ENCODE data around the gene GNG11.
"Not testable (repeated sequence)": the region's sequence is repeated elsewhere in the genome, so short reads cannot be mapped to it uniquely, and the experiment has no call there.

The GNG11 gene

DNA sequence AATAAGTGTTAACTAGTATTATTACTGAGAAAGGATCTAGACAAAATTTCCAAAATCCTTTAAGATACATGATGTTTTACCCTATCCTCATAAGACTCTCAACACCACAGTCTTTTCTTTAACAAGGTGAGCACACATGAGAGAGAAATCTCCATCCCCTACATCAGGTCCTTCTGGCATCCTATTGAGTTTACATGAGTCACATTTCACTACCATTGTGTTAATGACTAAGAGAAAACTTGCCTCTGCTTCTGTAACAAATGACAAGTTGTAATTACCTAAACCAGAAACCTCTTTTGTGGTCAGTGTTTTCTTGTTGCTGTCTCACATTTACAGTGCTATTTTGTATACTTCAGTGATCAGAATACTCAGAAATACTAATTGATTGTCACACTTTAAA, 9.9 kb upstream of the GNG11 start:
- DNase-seq, result not testable (repeated sequence)

DNA sequence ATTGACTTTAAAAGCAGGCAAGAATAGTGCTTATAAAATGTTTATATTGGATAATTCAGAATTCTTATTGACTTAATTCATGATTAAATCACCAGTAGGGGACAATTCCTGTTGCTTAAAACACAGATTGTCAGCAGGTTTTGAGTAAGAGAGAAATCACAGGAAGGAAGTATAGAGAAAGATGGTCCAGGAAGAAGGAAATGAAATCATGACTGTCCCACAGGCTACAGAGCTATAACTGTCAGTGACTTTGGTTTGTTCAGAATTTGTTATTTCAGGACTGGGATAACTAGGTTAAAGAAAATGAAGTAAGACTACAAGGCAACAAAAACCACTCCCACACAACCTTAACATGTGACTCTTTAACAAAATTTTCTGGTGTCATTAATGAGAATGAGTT, 8.3 kb upstream of the GNG11 start:
- no peak for DNase-seq

DNA sequence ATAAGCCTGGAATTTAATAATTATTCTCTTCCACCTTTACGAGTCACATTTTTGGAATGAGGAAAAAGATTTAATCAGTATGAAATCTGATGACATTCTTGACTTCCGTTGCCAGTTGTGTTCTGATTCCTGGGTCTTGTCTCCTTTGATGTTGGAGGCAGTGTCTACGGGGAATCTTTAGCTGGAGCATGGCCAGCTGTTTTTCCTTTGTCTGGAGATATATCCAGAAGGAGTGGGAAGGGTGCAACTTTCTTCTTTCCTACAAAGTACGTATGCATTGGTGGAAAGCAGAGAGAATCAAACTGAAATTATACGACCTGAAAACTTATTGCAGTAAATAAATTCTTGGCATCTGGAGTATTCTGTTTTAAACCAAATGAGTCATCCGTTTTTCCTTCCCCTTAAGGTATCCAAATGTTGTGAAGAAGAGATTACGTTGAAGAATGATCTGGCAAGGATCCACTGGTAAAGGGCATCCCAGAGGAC, 6.9 kb upstream of the GNG11 start:
- no peak for DNase-seq

DNA sequence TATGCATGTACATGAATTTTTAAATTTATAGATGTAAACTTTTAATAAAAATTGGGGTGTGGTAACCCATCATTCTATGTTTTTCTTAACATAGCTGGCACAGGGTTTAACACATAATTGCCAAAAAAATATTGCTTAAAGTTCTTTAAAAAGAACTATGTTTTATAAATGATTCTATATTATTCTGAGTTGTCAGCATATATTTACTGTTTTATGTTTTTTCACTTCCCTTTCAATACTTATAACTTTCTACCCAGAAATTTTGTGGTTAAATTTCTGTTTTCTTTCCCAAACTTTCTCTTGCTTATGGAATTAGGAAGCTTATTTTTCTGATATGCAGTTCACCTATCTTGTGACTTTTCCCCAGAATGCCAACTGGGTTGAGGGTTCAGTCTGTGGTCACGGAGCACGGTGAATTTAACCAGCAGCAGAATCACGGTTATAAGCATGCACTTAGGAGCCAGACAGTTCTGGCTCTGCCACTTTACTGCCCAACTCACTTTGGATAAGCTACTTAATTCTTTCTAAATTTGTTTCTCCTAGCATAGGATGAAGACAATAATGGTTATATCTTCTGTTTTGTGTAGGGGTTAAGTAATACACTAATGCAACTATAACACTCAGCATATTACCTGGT, 6.2 kb upstream of the GNG11 start:
- not testable (repeated sequence) for DNase-seq

DNA sequence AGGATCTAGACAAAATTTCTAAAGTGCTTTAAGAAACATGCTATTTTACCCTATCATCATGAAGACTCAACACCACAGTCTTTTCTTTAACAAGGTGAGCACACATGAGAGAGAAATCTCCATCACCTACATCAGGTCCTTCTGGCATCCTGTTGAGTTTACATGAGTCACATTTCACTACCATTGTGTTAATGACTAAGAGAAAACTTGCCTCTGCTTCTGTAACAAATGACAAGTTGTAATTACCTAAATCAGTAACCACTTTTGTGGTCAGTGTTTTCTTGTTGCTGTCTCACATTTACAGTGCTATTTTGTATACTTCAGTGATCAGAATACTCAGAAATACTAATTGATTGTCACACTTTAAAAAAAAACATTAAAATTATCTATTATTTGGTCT, 5.6 kb upstream of the GNG11 start:
- not testable (repeated sequence) for DNase-seq

DNA sequence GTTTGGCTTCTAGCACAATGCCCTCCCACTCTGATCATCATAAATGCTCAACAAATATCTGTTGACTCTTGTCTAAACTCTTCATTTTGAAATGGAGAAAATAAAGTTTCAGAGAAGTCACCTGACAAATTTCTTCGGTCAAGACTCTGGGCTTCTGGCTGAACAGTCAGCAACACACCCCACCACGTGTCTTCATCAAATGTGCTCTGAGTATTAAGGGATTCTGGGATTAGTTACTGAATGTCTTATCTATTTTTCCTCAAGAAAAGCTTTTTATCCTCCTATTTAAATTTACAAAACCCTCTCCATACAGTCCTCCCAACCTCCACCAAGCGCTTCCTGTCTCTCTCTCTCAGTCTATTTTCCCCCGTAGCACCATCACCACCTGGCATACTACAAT, 5.2 kb upstream of the GNG11 start:
- not testable (repeated sequence) for DNase-seq

DNA sequence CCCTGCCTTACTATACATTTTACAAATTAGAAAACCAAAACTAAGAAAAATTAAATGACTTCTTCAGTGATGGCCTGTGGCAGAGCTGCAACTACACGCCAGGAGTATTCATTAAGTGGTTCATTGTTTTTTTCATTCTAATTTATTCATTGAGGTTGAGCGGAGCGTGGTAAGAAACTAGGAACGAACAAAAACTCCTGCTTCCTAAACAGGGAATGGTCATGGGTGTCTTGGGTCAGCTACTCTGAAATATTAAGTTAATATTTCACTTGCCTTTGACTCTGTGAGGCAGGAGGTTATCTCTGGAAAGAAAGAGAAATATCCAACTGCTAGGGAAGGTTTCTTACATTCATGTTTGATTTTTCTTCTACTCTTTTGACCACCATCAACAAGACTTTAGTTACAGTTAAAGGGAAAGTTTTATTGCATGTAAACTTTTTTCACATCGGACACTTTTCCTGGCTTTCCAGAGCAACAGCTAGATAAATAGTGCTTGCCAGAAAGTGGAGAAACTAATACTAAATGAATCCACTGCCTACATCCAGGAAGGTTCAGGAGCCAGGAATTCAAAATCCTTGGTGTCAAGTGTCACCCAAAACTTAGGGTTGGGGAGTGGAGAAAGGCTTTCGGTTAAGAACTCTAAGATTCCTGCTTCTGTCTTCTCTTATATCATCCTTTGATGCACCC, 896 bp upstream of the GNG11 start:
- DNase-seq, result no peak

DNA sequence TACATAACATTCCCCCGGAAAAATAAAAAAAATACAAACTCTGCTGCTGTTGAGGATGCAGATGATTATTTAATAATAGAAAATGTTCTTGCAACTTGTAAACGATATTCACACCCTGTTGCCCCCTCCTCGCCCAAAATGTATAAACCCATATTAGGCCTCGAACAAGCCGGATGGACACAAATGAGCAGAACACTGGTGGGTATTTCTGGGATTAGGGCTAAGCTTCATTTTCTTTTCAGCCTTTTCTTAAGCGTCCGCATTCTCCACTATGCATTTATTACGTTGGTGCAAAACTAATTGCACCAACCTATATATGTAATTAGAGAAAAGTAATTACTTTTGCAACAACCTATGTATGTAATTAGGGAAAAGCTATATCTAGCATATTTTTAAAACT, 349 bp upstream of the GNG11 start:
- DNase-seq, result no peak

DNA sequence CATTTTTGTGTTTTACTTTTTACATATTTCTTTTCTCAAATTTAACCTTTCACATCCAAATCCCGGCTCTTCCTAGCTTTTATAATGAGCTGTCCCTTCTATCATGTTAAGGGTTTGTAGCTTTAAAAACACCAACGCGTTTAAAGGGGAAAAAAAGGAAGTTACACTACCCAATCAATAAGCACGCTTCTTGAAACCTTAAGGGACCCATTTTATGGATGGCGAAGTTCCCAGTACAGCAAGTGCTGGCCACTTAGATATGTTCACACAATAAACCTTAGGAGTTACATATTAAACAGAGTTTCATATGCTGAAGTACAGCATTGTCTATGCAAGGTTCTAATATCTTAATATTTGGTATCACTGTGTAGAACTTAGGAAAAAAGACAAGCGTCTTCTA, 1.8 kb downstream of the GNG11 start:
- DNase-seq, result peak; percentile 62

DNA sequence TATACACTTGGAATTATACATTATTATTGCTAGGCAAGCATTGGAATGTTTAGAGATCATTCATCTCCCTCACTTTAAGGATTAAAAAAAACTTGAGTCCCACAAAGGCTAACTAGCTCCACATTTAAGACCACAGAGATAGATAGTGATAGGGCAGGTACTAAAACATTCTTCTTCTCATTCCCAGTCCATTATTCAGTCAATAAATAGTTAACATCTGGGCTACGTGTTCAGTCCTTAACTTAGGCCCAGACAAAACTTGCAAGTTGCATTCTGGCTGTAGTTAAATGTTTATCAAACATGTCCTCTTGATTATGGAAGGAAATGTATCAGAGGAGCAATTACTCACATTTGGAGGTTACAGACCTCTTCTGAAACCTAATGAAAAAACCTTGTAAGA, 2.4 kb downstream of the GNG11 start:
- no peak for DNase-seq

DNA sequence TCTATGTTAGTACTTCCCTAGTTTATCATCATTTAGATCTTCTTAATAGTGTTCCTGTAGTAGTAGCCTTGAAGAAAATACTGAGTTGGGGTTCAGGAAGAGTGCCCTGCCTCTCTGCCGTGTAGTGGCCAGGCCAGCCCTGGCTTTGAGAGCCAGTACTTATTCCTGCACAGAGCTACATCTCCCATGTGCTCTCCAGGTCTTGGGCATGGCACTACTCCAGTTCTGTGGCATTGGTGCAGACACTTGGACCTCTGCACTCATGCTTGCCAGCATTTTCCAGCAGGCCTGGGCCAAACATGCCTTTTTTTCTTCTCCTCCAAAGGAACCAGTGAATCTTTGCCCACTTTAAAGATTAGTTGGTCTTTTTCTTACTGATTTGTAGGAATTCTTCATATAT, 5.3 kb downstream of the GNG11 start:
- DNase-seq, result no peak

DNA sequence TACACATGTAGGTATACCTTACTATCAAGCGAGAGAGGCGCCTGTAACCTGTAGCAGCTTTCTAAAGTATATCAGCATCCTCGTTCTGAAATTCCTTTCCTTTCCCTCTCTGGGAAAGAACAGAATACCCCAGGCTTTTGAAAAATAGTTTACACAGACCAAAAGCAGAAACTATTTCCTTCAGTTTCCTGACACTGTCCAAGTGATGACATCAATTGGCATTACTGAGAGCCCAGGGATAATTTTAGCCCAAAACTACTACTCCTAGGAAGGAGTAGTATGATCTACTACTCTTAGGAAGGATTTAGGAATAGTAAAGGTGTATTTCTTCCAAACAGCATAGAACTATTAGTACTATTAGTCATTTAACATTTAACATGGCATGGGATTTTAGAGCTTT, 6.0 kb downstream of the GNG11 start:
- DNase-seq, result no peak

DNA sequence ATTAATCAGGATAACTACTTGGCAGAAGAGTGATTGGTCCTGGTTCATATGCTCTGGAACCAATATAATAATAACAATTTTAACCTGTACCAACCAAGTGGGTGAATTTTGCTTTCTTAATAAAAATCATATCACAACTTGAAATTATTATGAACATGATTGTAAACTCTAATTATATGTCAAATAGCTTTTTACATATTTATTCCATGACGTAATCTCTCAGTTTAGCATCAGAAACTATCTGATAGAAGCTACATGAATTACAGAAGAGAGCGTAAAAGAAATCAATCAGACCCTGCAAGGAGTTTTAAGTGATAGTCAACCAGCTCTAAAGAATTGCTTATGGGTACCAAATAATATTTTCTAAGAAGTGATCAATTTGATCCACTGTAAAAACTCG, 10.1 kb downstream of the GNG11 start:
- no peak for DNase-seq

DNA sequence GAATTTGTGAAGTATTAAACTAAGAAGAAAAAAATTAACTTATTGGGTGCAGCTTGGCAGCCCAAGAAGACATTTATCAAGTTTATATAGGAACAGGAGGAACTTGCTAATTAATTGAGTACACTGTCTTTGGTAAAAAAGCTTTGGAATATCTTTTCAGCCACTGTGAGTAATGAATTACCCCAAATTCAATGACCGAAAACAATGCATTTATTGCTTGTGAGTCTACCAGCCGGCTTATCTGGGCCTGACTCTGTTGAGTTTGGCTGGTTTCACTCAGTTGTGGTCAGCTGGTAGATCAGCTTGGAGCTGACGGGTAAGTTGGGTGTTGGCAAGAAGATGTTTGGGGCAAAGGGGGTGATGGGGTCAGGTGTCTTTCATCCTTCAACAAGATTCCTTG, 11.6 kb downstream of the GNG11 start:
- no peak for DNase-seq

DNA sequence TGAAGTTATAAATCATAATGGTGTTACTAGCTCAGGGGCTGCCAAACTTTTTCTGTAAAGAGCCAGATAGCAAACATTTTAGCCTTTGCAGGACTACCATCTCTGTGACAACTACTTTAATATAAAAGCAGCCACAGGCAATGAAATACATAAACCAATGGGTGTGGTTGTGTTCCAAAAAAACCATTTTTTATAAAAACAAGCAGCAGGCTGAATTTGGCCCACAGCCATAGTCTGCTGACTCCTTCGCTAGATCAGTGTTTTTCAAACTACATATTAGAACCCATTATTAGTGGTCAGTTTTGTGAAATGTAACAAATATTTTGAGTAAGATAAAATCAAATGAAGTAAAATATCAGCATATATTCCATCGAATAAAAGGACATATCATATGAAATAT, 13.6 kb downstream of the GNG11 start:
- no peak for DNase-seq

DNA sequence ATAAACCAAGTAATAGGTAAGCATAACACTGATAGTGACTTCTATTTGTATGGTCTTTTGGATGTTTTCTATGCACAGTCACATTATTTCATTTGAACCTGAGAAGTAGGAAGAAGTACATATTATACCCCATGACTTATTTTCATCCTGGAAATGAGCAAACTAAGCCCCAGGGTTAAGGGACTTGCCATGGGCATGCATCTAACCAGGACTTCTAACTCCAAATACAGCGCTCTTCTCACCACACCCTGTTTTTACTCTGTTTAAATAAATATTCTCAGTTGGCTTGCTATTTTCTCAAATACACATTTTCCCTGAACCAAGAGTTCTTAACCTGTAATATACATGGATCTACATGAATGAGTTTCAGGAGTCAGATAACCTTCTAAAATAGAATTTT, 16.3 kb downstream of the GNG11 start:
- DNase-seq, result no peak

DNA sequence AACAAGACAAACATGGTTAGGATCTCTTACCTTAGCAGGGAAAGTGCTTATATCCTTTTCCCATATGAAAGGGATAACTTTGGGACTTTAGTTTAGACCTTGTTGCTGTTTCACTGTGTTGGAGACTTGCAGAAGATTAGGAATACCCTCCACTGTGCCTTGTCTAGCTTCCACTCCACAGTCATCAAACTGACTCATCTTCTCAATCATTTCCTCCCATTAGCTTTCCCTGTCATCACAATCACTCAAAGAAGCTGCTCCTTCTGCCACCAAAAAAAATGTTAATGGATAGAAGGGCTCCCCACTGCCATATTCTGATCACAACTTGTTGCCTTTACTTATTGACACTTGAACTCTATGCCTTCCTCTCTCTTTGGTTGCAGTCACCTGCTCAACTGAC, 16.8 kb downstream of the GNG11 start:
- no peak for DNase-seq

DNA sequence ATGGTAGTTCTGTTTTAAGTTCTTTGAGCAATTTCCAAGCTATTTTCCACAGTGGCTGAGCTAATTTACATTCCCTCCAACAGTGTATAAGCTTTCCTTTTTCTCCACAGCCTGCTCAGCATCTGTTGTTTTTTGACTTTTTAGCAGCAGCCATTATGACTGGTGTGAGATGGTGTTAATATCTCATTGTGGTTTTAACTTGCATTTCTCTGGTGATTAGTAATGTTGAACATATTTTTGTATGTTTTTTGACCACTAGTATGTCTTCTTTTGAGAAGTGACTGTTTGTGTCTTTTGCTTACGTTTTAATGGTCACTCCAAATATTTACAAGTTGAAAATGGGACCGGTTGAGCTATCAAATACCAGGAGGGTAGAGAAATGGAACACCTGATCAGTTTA, 20.4 kb downstream of the GNG11 start:
- no peak for DNase-seq

DNA sequence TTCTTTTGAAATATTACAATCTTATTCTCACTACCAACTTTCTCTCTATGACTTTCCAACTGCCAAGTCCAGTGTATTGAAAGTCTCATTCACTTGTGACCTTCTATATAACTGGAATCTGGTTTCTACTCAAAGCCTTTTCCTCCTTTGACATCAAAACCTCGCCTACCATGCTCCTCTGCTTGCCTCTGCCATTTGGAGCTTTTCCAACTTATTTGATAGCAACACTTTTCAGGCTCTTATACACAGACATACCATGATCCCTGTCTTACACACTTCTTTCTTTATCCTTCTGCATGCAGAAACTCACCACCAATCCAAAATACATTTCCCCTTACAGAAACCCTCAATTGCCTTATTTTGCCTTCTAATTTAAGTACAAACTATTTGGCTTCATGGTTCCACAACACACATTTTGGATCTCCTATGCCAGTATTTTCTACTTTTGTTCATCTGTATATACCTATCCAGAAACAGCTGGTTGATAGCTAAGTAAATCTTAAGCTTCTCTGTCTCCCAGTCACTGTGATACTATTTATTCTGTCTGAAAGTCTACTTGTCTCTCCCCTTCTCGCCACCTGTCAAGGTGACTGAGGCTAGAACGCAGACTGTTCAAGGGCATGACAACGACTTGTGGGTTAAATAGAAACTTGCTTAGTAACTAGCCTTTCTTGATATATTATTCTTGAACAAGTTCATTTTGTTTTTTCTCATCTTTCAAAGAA, 22.4 kb downstream of the GNG11 start:
- no peak for DNase-seq

DNA sequence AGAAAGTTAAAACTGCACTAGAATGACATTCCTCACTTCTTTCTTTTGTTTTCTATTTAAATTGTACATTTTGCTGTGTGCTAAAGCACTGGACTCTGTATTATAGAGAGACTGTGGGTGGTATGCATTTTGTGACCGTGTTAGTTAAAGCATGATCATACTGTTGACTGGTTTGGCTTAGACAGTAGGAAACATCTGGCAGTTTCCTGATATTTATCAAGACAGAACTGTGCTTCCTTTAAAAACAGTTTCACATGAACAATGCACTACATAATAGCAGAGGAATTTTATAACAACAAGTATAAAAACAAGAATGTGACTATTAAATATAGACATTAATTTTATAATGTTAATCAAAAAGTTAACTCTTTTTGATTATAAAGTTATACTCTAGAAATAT, 23.1 kb downstream of the GNG11 start:
- DNase-seq, result no peak

DNA sequence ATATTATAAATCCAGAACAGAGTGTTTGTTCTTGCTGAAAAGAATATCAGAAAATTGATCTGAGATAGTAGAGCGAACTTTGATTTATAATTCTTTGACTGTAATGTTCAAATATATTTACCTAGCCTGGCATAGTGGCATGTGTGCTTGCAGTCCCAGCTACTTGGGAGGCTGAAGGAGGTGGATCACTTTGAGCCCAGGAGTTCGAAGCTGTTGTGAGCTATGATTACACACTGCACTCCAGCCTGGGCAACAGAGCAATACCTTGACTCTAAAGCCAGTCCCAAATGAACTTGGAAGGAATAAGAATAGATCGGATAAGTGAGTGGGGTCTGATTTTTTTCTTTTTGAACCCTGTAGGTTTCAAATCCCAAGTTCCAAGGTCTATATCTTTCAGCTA, 23.5 kb downstream of the GNG11 start:
- no peak for DNase-seq

DNA sequence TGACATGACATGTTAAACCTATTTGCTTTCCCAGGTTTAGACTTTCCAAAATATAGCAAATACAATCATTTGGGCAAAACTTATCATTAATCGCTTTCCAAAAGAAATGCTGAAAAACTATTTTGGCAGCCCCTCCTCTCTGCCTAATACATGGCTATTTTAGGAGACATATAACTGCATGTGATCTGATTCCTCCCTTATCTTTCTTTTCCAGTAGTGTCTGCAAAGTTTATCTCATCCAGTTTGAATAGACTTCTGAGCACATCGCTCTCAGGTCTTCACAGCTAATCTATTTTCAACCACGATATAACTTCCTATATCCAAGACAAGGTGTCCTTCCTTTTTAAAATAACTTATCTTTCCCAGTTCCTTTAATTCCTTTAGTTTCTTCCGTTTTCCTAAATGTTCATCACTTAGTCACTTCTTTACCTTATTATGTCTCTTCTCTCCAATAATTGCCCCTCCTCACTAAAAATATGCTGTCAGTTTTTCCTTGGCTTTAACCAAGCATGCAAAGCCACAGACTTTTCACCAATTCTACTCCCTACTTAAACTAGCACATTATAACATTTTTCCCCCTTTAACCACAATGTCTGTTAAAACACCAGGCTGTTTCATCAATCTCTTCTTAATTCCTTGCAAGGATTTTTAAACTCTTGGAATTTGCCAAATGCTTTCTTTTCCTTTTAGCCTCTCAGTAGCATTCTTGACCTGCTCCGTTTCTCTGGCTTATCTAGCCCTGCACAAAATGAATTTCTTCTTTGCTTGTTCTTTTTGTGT, 24.4 kb downstream of the GNG11 start:
- DNase-seq, result no peak

DNA sequence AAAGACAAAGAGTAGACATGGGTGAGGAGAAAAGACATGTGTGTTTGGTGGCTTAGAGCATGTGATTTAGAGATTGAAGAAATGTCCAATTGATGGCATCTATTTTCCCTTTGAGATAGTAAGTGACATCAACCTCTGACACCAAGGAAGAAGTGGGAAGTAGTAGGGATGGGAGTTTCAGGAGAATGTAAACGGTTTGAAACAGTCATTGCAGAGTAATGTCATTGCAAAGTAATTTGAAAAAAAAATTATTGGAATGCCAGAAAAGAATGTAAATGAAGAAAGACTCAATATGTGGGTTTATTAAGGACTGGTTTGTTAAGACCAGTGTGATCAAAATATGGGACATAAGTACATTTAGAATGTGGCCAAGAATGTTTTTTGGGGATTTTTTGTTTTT, 26.6 kb downstream of the GNG11 start:
- no peak for DNase-seq
